HepG2 (cell line): Measurements from ENCODE around the gene MAGEB10. TPM values are rescaled to one million over a fixed set of nuclear protein-coding genes. Genes with fewer than 3 reads are reported as not detected.

Source experiments
- ATAC-seq: fragments of 200-7000 bp; cut with Tn5 transposase; 3 replicates; pipeline ENCODE4 v1.9.1; 2020; ENCODE audit warnings: mild to moderate bottlenecking, moderate library complexity
- BruUV-seq: library from RNA; stranded (reverse); fragments of 400-500 nt; replicated peaks from 2 replicates; lab custom pipeline; 2021; lab: Mats Ljungman, UMichigan
- CTCF ChIA-PET: fragments of 300-600 bp; formaldehyde crosslinking; extraction: SDS; loops from one replicate; lab custom pipeline; 2021; ENCODE audit warnings: low total read pairs, inconsistent platforms, low intra/inter-chr PET ratio; lab: Yijun Ruan, JAX
- POLR2A ChIA-PET: fragments of 350-600 bp; sonication (Branson Sonifier 250); formaldehyde crosslinking; loops from one replicate; lab custom pipeline; 2020; ENCODE audit warnings: antibody characterized with exemption, inconsistent platforms; lab: Yijun Ruan, JAX
- DNase-seq: peaks from one replicate; pipeline ENCODE4 v3.0.0-alpha.2; 2015; ENCODE audit warnings: low spot score
- FAIRE-seq: peaks from 3 replicates; lab custom pipeline; 2011; peaks lifted over from hg19 to GRCh38; lab: Jason Lieb, UNC
- H2AFZ ChIP-seq: one replicate; pipeline ENCODE4 v1.6.1; 2011; ENCODE audit warnings: low read length, inconsistent platforms
- H3K27ac ChIP-seq: fragments of 300-600 bp; 3 replicates; pipeline ENCODE4 v1.8.0; 2011; ENCODE audit warnings: mixed run types, mild to moderate bottlenecking, mixed read lengths, low read length, inconsistent platforms; ENCODE audit not compliant: insufficient read depth; ENCODE audit errors: extremely low read length
- H3K27me3 ChIP-seq, 2 experiments: fragments of 200-600 bp in 1 of 2; 2 replicates in 1 of 2; 3 replicates in 1 of 2; pipeline versions ENCODE4 v1.6.0 to v1.8.0; 2011; ENCODE audit warnings: low read length in 2 of 2, mild to moderate bottlenecking in 2 of 2, moderate library complexity in 2 of 2, inconsistent platforms in 1 of 2; ENCODE audit not compliant: insufficient read depth in 2 of 2, control insufficient read depth in 1 of 2
- H3K36me3 ChIP-seq, 2 experiments: fragments of 200-600 bp in 1 of 2; replicated peaks in 1 of 2; 2 replicates in 1 of 2; 3 replicates in 1 of 2; pipeline versions ENCODE4 v1.5.1 to v1.8.0; 2011; ENCODE audit warnings: low read length in 2 of 2, inconsistent platforms in 1 of 2; ENCODE audit not compliant: insufficient read depth in 2 of 2, control insufficient read depth in 1 of 2
- H3K4me1 ChIP-seq: 2 replicates; pipeline ENCODE4 v1.5.1; 2012; ENCODE audit warnings: low read length, inconsistent platforms; ENCODE audit not compliant: insufficient read depth
- H3K4me2 ChIP-seq: 2 replicates; pipeline ENCODE4 v1.6.0; 2011; ENCODE audit warnings: low read depth, low read length, inconsistent platforms
- H3K4me3 ChIP-seq, 3 experiments: fragments of 200-600 bp in 1 of 3; sonication (generic), shearing (Covaris generic) in 1 of 3; replicated peaks in 1 of 3; 2 replicates each; pipeline ENCODE4 v1.5.1; 2011 to 2016; ENCODE audit warnings: low read length in 3 of 3, inconsistent platforms in 2 of 3, low read depth in 2 of 3, mild to moderate bottlenecking in 2 of 3, control low read depth in 1 of 3, mixed read lengths in 1 of 3; ENCODE audit not compliant: insufficient read depth in 1 of 3
- H3K79me2 ChIP-seq: one replicate; pipeline ENCODE4 v1.6.1; 2011; ENCODE audit warnings: low read length, inconsistent platforms; ENCODE audit not compliant: insufficient read depth
- H3K9ac ChIP-seq: 2 replicates; pipeline ENCODE4 v1.6.0; 2011; ENCODE audit warnings: mild to moderate bottlenecking, low read depth, low read length, inconsistent platforms; ENCODE audit not compliant: insufficient read depth
- H3K9me3 ChIP-seq: 2 replicates; pipeline ENCODE4 v1.5.1; 2012; ENCODE audit warnings: mild to moderate bottlenecking, low read length
- H4K20me1 ChIP-seq: 2 replicates; pipeline ENCODE4 v1.6.0; 2011; ENCODE audit warnings: inconsistent platforms, mild to moderate bottlenecking, low read length, moderate library complexity; ENCODE audit not compliant: insufficient read depth
- AHR ChIP-seq: IDR thresholded peaks from 2 replicates; pipeline ENCODE4 v1.6.1; 2018; ENCODE audit warnings: missing genetic modification reagents, missing compliant biosample characterization
- CCAR2 ChIP-seq: fragments of 200-400 bp; formaldehyde crosslinking; optimal IDR thresholded peaks from 2 replicates; pipeline ENCODE3; 2018; ENCODE audit warnings: low read depth, mild to moderate bottlenecking, low read length, moderate library complexity
- HDAC2 ChIP-seq: sonication (generic); formaldehyde crosslinking; IDR thresholded peaks from 2 replicates; pipeline ENCODE4 v1.4.0; 2020; ENCODE audit warnings: missing genetic modification reagents
- HNRNPL ChIP-seq: fragments of 200-400 bp; formaldehyde crosslinking; IDR thresholded peaks from 2 replicates; pipeline ENCODE4 v1.6.1; 2017; ENCODE audit warnings: mild to moderate bottlenecking, low read depth, low read length
- NPAS2 ChIP-seq: sonication (generic); formaldehyde crosslinking; IDR thresholded peaks from 2 replicates; pipeline ENCODE4 v1.8.0; 2022; ENCODE audit warnings: mild to moderate bottlenecking, missing genetic modification reagents, borderline replicate concordance
- POLR2G ChIP-seq: fragments of 200-400 bp; formaldehyde crosslinking; IDR thresholded peaks from 2 replicates; pipeline ENCODE4 v1.6.1; 2018; ENCODE audit warnings: mild to moderate bottlenecking, low read depth, low read length, moderate library complexity
- PRMT3 ChIP-seq: sonication (generic); formaldehyde crosslinking; IDR thresholded peaks from 2 replicates; pipeline ENCODE4 v1.8.1; 2022; ENCODE audit warnings: low read depth, mild to moderate bottlenecking, moderate library complexity, missing genetic modification reagents, borderline replicate concordance
- TBX2 ChIP-seq: sonication (generic); formaldehyde crosslinking; IDR thresholded peaks from 2 replicates; pipeline ENCODE4 v1.5.0; 2020; ENCODE audit warnings: missing genetic modification reagents, mild to moderate bottlenecking, borderline replicate concordance
- ZBTB40 ChIP-seq, 2 experiments: fragments of 450-650 bp in 1 of 2; sonication (generic) in 1 of 2; formaldehyde crosslinking in 1 of 2; IDR thresholded peaks; 2 replicates each; pipeline versions ENCODE4 v1.6.1 to v1.8.0; 2016 to 2022; ENCODE audit warnings: antibody characterized with exemption in 1 of 2, mild to moderate bottlenecking in 1 of 2, missing genetic modification reagents in 1 of 2
- ZNF138 ChIP-seq: sonication (generic); formaldehyde crosslinking; IDR thresholded peaks from 2 replicates; pipeline ENCODE4 v1.5.0; 2020; ENCODE audit warnings: mild to moderate bottlenecking, low read depth, missing genetic modification reagents
- ZNF549 ChIP-seq: sonication (generic); formaldehyde crosslinking; IDR thresholded peaks from 2 replicates; pipeline ENCODE4 v1.5.0; 2020; ENCODE audit warnings: missing genetic modification reagents
- ZNF577 ChIP-seq: sonication (generic); formaldehyde crosslinking; IDR thresholded peaks from 2 replicates; pipeline ENCODE4 v1.4.0; 2020; ENCODE audit warnings: mild to moderate bottlenecking, low read depth, missing genetic modification reagents, borderline replicate concordance
- ZNF780A ChIP-seq: sonication (generic); formaldehyde crosslinking; IDR thresholded peaks from 2 replicates; pipeline ENCODE4 v1.8.0; 2022; ENCODE audit warnings: mild to moderate bottlenecking, missing genetic modification reagents, moderate library complexity
- WGBS: methylation state at CpG from one replicate; pipeline ENCODE4 v1.1.6; 2017; ENCODE audit warnings: low lambda C conversion rate; 5-methylcytosine and 5-hydroxymethylcytosine counted together
- in situ Hi-C: cut with HindIII; loops from 2 replicates; pipeline ENCODE4 v1.10.0; 2017; ENCODE audit warnings: low pct_unique_long_range_greater_than_20kb; ENCODE audit not compliant: extremely low pct_ligation_motif_present
- intact Hi-C: fragments of 100-400 bp; cut with micrococcal nuclease; formaldehyde crosslinking; loops from one replicate; pipeline ENCODE4 v1.10.0; 2022; ENCODE audit not compliant: unreplicated experiment
- polyA plus RNA-seq, 8 experiments: library from polyadenylated mRNA; depleted of rRNA in 3 of 8; stranded (reverse) in 7 of 8; unstranded in 1 of 8; fragments of >200 nt; fragmentation: Illumina TruSeq in 4 of 8; extraction: Trizol in 4 of 8; gene quantifications; 2 replicates each; pipeline versions ENCODE4 v1.2.1 to v1.2.3, GENCODE V29; 2011 to 2016; ENCODE audit warnings: low read depth in 4 of 8, missing spikeins in 1 of 8, mixed read lengths in 1 of 8; ENCODE audit not compliant: insufficient read depth in 1 of 8
- total RNA-seq, 5 experiments: library from RNA; depleted of rRNA; stranded (reverse); fragments of >200 nt; fragmentation: Illumina TruSeq; extraction: Trizol; gene quantifications; 2 replicates each; pipeline ENCODE4 v1.2.3, GENCODE V29; 2016; ENCODE audit warnings: low read depth in 1 of 5
- TF ChIP-seq, protein P1 (sequence below): sonication (generic); formaldehyde crosslinking; conservative IDR thresholded peaks from 2 replicates; pipeline ENCODE4 v1.8.0; 2022; ENCODE audit warnings: mild to moderate bottlenecking, moderate library complexity, missing genetic modification reagents

The MAGEB10 gene
- total and polyA plus RNA-seq, 2 of the 13 experiments (the other 11 are each of a cell fraction or from before 2014, with no cell fraction given), result not detected

DNA sequence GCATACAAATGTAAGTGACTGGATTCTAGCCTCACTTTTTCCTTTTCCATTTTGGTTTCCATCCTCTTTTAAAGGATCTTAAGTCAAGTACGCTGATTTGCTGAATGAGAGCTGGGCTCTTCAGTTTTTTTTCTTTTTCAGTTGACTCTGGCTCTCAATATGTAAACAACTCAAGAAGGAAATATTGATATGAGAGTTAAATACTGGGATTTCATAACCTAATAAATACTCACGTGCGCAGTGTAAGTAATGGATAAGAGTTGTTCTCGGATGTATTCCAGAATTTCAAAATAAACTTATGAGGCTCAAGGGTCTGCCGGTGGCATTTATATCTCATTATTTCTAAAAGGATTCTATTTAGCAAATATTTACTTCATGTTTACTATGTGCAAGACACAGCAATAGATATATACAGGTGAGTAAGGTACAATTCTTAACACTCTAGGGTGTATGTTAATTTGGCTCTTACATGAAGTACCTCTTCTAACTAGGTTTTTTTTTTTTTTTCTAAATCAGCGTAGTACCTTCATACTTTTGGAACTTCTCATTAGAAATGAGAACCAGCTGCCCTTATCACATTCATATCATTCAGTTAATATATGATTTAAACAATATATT lies 11.0 kb upstream of the MAGEB10 start:
- CTCF ChIA-PET, result no interaction called here
- TF ChIP-seq CCAR2, result no peak
- no peak for TF ChIP-seq POLR2G
- TF ChIP-seq TBX2 (CRISPR knock-in tag), result no peak
- no peak for TF ChIP-seq AHR (CRISPR knock-in tag)
- TF ChIP-seq, protein P1, sequence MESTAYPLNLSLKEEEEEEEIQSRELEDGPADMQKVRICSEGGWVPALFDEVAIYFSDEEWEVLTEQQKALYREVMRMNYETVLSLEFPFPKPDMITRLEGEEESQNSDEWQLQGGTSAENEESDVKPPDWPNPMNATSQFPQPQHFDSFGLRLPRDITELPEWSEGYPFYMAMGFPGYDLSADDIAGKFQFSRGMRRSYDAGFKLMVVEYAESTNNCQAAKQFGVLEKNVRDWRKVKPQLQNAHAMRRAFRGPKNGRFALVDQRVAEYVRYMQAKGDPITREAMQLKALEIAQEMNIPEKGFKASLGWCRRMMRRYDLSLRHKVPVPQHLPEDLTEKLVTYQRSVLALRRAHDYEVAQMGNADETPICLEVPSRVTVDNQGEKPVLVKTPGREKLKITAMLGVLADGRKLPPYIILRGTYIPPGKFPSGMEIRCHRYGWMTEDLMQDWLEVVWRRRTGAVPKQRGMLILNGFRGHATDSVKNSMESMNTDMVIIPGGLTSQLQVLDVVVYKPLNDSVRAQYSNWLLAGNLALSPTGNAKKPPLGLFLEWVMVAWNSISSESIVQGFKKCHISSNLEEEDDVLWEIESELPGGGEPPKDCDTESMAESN (CRISPR knock-in tag), result no peak
- no peak for TF ChIP-seq ZNF549 (CRISPR knock-in tag)
- TF ChIP-seq ZNF138, result no peak
- TF ChIP-seq HNRNPL, result no peak
- no peak for TF ChIP-seq PRMT3 (CRISPR knock-in tag)
- TF ChIP-seq ZNF780A, result no peak
- no peak for TF ChIP-seq NPAS2
- TF ChIP-seq HDAC2 (CRISPR knock-in tag), result no peak
- TF ChIP-seq ZBTB40 (IDR thresholded peaks at IDR 0.05), result no peak
- no peak for TF ChIP-seq ZBTB40 (CRISPR knock-in tag; IDR thresholded peaks at IDR 0.05)
- TF ChIP-seq ZNF577 (CRISPR knock-in tag), result no peak

More for the DNA sequence above, 11.0 kb upstream of the MAGEB10 start:
- H3K27ac ChIP-seq, result no peak overlapping the region
- H3K4me1 ChIP-seq, result no peaks in the 10 kb centered on the region
- H2AFZ ChIP-seq, result no peak overlapping the region
- POLR2A ChIA-PET, result no interaction called here
- no peaks in the 10 kb centered on the region for H4K20me1 ChIP-seq
- H3K4me2 ChIP-seq, result no peak overlapping the region
- no TSS peak for BruUV-seq
- no peak for FAIRE-seq
- H3K79me2 ChIP-seq, result no peaks in the 10 kb centered on the region
- no peak for DNase-seq
- WGBS, result 21% methylated on average over 6 of the region's 6 CpGs
- intact Hi-C loops, result no loop called here
- no peak overlapping the region for H3K9ac ChIP-seq
- no peaks in the 10 kb centered on the region for H3K27me3 ChIP-seq
- H3K36me3 ChIP-seq, result no peaks in the 10 kb centered on the region
- no peak overlapping the region for H3K4me3 ChIP-seq
- ATAC-seq, result no peak
- in situ Hi-C loops, result no loop called here
- H3K9me3 ChIP-seq, result no peaks in the 10 kb centered on the region
